Measurements from ENCODE around the gene INPP5A.

Gene INPP5A

DNA sequence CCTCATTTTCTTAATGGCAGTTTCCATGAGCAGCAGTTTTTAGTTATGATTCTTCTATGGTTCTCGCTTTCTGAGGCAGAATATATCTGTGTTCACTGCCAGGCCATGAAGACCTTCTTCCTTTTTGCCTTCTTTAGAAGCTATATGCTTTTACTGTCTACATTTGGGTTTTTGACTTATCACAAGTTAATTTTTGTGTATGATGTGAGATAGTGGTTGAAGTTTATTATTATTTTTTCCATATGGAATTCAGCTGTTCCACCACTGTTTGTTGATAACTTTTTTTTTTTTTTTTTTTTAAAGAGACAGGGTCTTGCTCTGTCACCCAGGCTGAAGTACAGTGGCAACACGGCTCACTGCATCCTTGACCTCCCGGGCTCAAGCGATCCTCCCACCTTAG lies 44.5 kb downstream of the INPP5A start:
- Histone ChIP-seq H3K27me3 (ENCODE audit: insufficient read depth, poor library complexity, severe bottlenecking) (no peaks in the 10 kb centered on the region), H3K27ac (replicated peaks) (no peak overlapping the region), H3K4me3 (replicated peaks; ENCODE audit: insufficient read depth, low read length) (no peak overlapping the region)
- TF ChIP-seq POLR2AphosphoS5 (IDR thresholded peaks at IDR 0.05; ENCODE audit: low read depth) (no peak), SPI1 (IDR thresholded peaks at IDR 0.05; ENCODE audit: borderline replicate concordance, low read depth) (no peak), GABPA (IDR thresholded peaks at IDR 0.05; ENCODE audit: low read depth) (no peak)
- TF ChIP-seq, protein P1, sequence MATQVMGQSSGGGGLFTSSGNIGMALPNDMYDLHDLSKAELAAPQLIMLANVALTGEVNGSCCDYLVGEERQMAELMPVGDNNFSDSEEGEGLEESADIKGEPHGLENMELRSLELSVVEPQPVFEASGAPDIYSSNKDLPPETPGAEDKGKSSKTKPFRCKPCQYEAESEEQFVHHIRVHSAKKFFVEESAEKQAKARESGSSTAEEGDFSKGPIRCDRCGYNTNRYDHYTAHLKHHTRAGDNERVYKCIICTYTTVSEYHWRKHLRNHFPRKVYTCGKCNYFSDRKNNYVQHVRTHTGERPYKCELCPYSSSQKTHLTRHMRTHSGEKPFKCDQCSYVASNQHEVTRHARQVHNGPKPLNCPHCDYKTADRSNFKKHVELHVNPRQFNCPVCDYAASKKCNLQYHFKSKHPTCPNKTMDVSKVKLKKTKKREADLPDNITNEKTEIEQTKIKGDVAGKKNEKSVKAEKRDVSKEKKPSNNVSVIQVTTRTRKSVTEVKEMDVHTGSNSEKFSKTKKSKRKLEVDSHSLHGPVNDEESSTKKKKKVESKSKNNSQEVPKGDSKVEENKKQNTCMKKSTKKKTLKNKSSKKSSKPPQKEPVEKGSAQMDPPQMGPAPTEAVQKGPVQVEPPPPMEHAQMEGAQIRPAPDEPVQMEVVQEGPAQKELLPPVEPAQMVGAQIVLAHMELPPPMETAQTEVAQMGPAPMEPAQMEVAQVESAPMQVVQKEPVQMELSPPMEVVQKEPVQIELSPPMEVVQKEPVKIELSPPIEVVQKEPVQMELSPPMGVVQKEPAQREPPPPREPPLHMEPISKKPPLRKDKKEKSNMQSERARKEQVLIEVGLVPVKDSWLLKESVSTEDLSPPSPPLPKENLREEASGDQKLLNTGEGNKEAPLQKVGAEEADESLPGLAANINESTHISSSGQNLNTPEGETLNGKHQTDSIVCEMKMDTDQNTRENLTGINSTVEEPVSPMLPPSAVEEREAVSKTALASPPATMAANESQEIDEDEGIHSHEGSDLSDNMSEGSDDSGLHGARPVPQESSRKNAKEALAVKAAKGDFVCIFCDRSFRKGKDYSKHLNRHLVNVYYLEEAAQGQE (IDR thresholded peaks at IDR 0.05; ENCODE audit: insufficient replicate concordance, low read depth), result no peak
- TF ChIP-seq, protein P2, sequence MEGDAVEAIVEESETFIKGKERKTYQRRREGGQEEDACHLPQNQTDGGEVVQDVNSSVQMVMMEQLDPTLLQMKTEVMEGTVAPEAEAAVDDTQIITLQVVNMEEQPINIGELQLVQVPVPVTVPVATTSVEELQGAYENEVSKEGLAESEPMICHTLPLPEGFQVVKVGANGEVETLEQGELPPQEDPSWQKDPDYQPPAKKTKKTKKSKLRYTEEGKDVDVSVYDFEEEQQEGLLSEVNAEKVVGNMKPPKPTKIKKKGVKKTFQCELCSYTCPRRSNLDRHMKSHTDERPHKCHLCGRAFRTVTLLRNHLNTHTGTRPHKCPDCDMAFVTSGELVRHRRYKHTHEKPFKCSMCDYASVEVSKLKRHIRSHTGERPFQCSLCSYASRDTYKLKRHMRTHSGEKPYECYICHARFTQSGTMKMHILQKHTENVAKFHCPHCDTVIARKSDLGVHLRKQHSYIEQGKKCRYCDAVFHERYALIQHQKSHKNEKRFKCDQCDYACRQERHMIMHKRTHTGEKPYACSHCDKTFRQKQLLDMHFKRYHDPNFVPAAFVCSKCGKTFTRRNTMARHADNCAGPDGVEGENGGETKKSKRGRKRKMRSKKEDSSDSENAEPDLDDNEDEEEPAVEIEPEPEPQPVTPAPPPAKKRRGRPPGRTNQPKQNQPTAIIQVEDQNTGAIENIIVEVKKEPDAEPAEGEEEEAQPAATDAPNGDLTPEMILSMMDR (IDR thresholded peaks at IDR 0.05; ENCODE audit: insufficient read depth, low read length), result no peak
- no peak for DNase-seq (ENCODE audit: low read depth in 1 of 2, low spot score in 1 of 2)

GRCh38 chr10:132582771-132583170 lies 45.2 kb downstream of the INPP5A start:
- Histone ChIP-seq H3K27ac (replicated peaks) (no peak overlapping the region), H3K4me3 (replicated peaks; ENCODE audit: insufficient read depth, low read length) (no peak overlapping the region), H3K27me3 (ENCODE audit: insufficient read depth, poor library complexity, severe bottlenecking) (no peaks in the 10 kb centered on the region)
- no peak for DNase-seq (ENCODE audit: low read depth in 1 of 2, low spot score in 1 of 2)
- TF ChIP-seq SPI1 (IDR thresholded peaks at IDR 0.05; ENCODE audit: borderline replicate concordance, low read depth), result no peak
- TF ChIP-seq, protein P2 (IDR thresholded peaks at IDR 0.05; ENCODE audit: insufficient read depth, low read length), result no peak
- no peak for TF ChIP-seq GABPA (IDR thresholded peaks at IDR 0.05; ENCODE audit: low read depth)
- TF ChIP-seq, protein P1 (IDR thresholded peaks at IDR 0.05; ENCODE audit: insufficient replicate concordance, low read depth), result no peak
- TF ChIP-seq POLR2AphosphoS5 (IDR thresholded peaks at IDR 0.05; ENCODE audit: low read depth), result no peak

GRCh38 chr10:132583456-132583855 lies 45.9 kb downstream of the INPP5A start:
- TF ChIP-seq, protein P1 (IDR thresholded peaks at IDR 0.05; ENCODE audit: insufficient replicate concordance, low read depth), result no peak
- TF ChIP-seq POLR2AphosphoS5 (IDR thresholded peaks at IDR 0.05; ENCODE audit: low read depth), result no peak
- TF ChIP-seq GABPA (IDR thresholded peaks at IDR 0.05; ENCODE audit: low read depth), result no peak
- no peak for TF ChIP-seq SPI1 (IDR thresholded peaks at IDR 0.05; ENCODE audit: borderline replicate concordance, low read depth)
- TF ChIP-seq, protein P2 (IDR thresholded peaks at IDR 0.05; ENCODE audit: insufficient read depth, low read length), result no peak
- Histone ChIP-seq H3K4me3 (replicated peaks; ENCODE audit: insufficient read depth, low read length) (no peak overlapping the region), H3K27ac (replicated peaks) (no peak overlapping the region), H3K27me3 (ENCODE audit: insufficient read depth, poor library complexity, severe bottlenecking) (no peaks in the 10 kb centered on the region)
- DNase-seq (ENCODE audit: low read depth in 1 of 2, low spot score in 1 of 2), result no peak
